ENCODE data around the gene KIF24. TPM values are rescaled to one million over a fixed set of nuclear protein-coding genes. Genes with fewer than 3 reads are reported as not detected.
A peak's percentile ranks its signal among the peaks of the same experiment; 100 is the strongest.

Gene KIF24
- total RNA-seq (2022): 4.1 and 4.2 TPM in 2 replicates
- percentile 60 among the genes with signal in this experiment for Bru-seq, nascent RNA
- BruChase-seq, experiment 1, labeled RNA remaining after a 6-hour chase: percentile 47 among the genes with signal in this experiment
- percentile 53 among the genes with signal in this experiment for BruChase-seq, experiment 2, labeled RNA remaining after a 2-hour chase
- long read RNA-seq, partial matches to known transcripts: 0 of 3 reads
- long read RNA-seq, other reads (novel, unspliced or antisense): 3 of 3 reads

- H3K36me3 Mint-ChIP-seq (ENCODE audit: insufficient read depth, unreplicated experiment): peaks cover 19% of the 10 kb centered on the region
- peak; percentile 92 for DNase-seq
- BruUV-seq (replicated peaks): no TSS peak
- H3K4me3 Mint-ChIP-seq (ENCODE audit: low read depth, unreplicated experiment): peak within 1 kb of the TSS; percentile 89
- H3K27me3 Mint-ChIP-seq (ENCODE audit: unreplicated experiment): no peaks in the 10 kb centered on the region
- H3K4me1 Mint-ChIP-seq (ENCODE audit: low read depth, unreplicated experiment): peaks cover 15% of the 10 kb centered on the region
- H3K27ac Mint-ChIP-seq (ENCODE audit: unreplicated experiment): peak within 1 kb of the TSS; percentile 87
- TF ChIP-seq CTCF (IDR thresholded peaks at IDR 0.05; ENCODE audit: unreplicated experiment): no peak
- intact Hi-C loops (cut with micrococcal nuclease; ENCODE audit: unreplicated experiment): no loop called here
- no peaks in the 10 kb centered on the region for H3K9me3 Mint-ChIP-seq (ENCODE audit: low read depth, unreplicated experiment)
- CTCF ChIA-PET: no interaction called here
Measured at GRCh38 chr9:34328987-34329832, at the start of gene KIF24, which contains the start of gene NUDT2. TSS of gene KIF24 (minus strand) at chr9:34329268. CDS start at chr9:34311346, 17,922 bp downstream. TSS of gene NUDT2 (plus strand) at chr9:34329569. CDS start at chr9:34339040, 9,471 bp downstream.

GRCh38 chr9:34378376-34379060 lies 49.5 kb upstream of the KIF24 start:
- no peak for DNase-seq
- Mint-ChIP-seq H3K27ac (ENCODE audit: unreplicated experiment) (no peak overlapping the region), H3K4me1 (ENCODE audit: low read depth, unreplicated experiment) (peaks cover 38% of the 10 kb centered on the region), H3K9me3 (ENCODE audit: low read depth, unreplicated experiment) (no peaks in the 10 kb centered on the region), H3K36me3 (ENCODE audit: insufficient read depth, unreplicated experiment) (peaks cover 25% of the 10 kb centered on the region), H3K4me3 (ENCODE audit: low read depth, unreplicated experiment) (no peak overlapping the region), H3K27me3 (ENCODE audit: unreplicated experiment) (peaks cover 35% of the 10 kb centered on the region)
- no peak for TF ChIP-seq CTCF (IDR thresholded peaks at IDR 0.05; ENCODE audit: unreplicated experiment)
- intact Hi-C loops (cut with micrococcal nuclease; ENCODE audit: unreplicated experiment): loop anchor here (2.0 kb wide), 1 partner anchor 46 kb away; no protein-coding TSS in a partner anchor
- CTCF ChIA-PET: interaction anchor here (1.0 kb wide), 2 partner anchors 25 to 46 kb away, joined by 4 to 5 read pairs; no protein-coding TSS in a partner anchor
- BruUV-seq (replicated peaks): no TSS peak

- no peak for TF ChIP-seq CTCF (IDR thresholded peaks at IDR 0.05; ENCODE audit: unreplicated experiment)
- CTCF ChIA-PET: interaction anchor here (1.1 to 2.0 kb wide), 3 partner anchors 39 to 58 kb away, joined by 3 to 5 read pairs (median 4); no protein-coding TSS in a partner anchor
- no peak overlapping the region for H3K27ac Mint-ChIP-seq (ENCODE audit: unreplicated experiment)
- H3K9me3 Mint-ChIP-seq (ENCODE audit: low read depth, unreplicated experiment): no peaks in the 10 kb centered on the region
- intact Hi-C loops (cut with micrococcal nuclease; ENCODE audit: unreplicated experiment): no loop called here
- H3K4me1 Mint-ChIP-seq (ENCODE audit: low read depth, unreplicated experiment): peaks cover 38% of the 10 kb centered on the region
- peak overlapping the region; percentile 82 for H3K4me3 Mint-ChIP-seq (ENCODE audit: low read depth, unreplicated experiment)
- peak; percentile 17 for DNase-seq
- BruUV-seq (replicated peaks): no TSS peak
- H3K36me3 Mint-ChIP-seq (ENCODE audit: insufficient read depth, unreplicated experiment): peaks cover 25% of the 10 kb centered on the region
- H3K27me3 Mint-ChIP-seq (ENCODE audit: unreplicated experiment): peaks cover 23% of the 10 kb centered on the region
Measured at GRCh38 chr9:34377404-34377746, 48.3 kb upstream of the KIF24 start.

Measured in Calu3 (cell line).